ENCODE data around the gene ITCH.

ITCH gene

DNA sequence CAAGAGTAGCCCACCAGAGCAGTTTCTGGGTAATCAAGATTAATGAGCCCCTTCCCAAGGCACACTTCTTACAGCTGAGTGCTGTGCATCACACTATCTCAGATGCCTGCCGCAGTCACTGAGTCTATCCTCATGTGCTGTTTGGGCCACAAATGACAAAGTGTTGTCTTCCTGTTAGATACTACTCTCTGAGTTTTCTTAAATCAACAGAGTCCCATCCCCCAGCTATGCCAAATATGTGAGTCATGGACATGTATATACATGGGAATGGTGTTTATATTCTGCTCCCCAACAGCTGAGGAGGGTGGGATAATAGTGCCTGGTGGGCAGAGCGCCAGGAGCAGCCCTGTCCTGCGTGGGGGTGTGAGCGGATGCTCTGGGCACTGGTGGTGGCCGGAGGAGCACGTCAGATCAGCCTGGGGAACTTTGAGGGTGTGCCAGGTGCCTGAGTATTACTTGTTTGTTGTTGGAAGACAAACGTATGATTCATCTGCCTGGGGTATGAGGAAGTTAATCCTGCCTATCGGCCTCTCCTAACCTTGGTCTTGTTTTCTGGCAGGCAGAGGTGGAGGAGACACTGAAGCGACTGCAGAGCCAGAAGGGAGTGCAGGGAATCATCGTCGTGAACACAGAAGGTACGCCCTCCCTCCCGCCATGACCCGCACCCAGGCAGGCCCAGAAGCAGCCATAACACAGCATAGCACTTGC, 162.8 kb downstream of the ITCH start:
- POLR2A ChIA-PET = interaction anchor here (2.3 kb wide), 1 partner anchor 10 kb away, joined by 14 read pairs; the partner anchor contains the start of gene DYNLRB1
- TF ChIP-seq CTBP1 (IDR thresholded peaks at IDR 0.05; ENCODE audit: borderline replicate concordance) (no peak), ELF4 (IDR thresholded peaks at IDR 0.05) (no peak), L3MBTL2 (conservative IDR thresholded peaks at IDR 0.05) (no peak), ARNT (IDR thresholded peaks at IDR 0.05) (no peak), FOXA1 (IDR thresholded peaks at IDR 0.05) (no peak), LEF1 (IDR thresholded peaks at IDR 0.05; ENCODE audit: borderline replicate concordance) (no peak), NFRKB (IDR thresholded peaks at IDR 0.05) (no peak), TARDBP (IDR thresholded peaks at IDR 0.05) (no peak), SP1 (IDR thresholded peaks at IDR 0.05) (no peak), FOXM1 (IDR thresholded peaks at IDR 0.05; ENCODE audit: borderline replicate concordance) (no peak)
- TF ChIP-seq, protein P1, sequence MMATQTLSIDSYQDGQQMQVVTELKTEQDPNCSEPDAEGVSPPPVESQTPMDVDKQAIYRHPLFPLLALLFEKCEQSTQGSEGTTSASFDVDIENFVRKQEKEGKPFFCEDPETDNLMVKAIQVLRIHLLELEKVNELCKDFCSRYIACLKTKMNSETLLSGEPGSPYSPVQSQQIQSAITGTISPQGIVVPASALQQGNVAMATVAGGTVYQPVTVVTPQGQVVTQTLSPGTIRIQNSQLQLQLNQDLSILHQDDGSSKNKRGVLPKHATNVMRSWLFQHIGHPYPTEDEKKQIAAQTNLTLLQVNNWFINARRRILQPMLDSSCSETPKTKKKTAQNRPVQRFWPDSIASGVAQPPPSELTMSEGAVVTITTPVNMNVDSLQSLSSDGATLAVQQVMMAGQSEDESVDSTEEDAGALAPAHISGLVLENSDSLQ (IDR thresholded peaks at IDR 0.05) = no peak
- CTCF ChIA-PET = interaction anchor here (1.0 to 1.2 kb wide), 2 partner anchors 213 kb away, joined by 3 read pairs; no protein-coding TSS in a partner anchor
- no peak for DNase-seq (ENCODE audit: extremely low spot score)

DNA sequence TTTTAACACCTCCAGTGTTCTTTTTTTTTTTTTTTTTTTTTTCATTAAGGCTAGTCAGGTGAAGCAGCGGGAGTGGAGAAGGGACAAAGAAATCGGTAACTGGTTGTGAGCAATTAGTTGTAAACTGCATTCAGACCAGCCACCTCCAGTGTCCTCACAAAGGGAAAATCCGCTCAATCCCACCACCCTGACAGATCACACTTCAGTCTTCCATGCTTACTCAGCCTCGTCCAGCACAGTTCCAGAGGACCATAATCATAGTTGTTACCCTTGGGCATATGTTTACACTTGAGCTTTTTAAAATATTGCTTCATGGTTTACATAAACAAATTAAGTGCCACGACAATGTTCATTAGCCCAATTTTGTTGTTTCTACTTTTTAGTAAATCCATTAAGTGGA, 163.4 kb downstream of the ITCH start:
- no peak for TF ChIP-seq NFRKB (IDR thresholded peaks at IDR 0.05)
- no peak for TF ChIP-seq FOXA1 (IDR thresholded peaks at IDR 0.05)
- no peak for TF ChIP-seq ZNF384 (IDR thresholded peaks at IDR 0.05)
- TF ChIP-seq BHLHE40 (IDR thresholded peaks at IDR 0.05; ENCODE audit: borderline replicate concordance) = no peak
- TF ChIP-seq SP1 (IDR thresholded peaks at IDR 0.05) = no peak
- no peak for TF ChIP-seq L3MBTL2 (conservative IDR thresholded peaks at IDR 0.05)
- no peak for TF ChIP-seq SUZ12 (IDR thresholded peaks at IDR 0.05)
- no peak for TF ChIP-seq CTBP1 (IDR thresholded peaks at IDR 0.05; ENCODE audit: borderline replicate concordance)
- DNase-seq (ENCODE audit: extremely low spot score) = no peak
- POLR2A ChIA-PET = interaction anchor here (1.0 kb wide), 1 partner anchor 11 kb away, joined by 3 read pairs; the partner anchor contains the start of gene DYNLRB1
- CTCF ChIA-PET = interaction anchor here (1.2 kb wide), 1 partner anchor 214 kb away, joined by 3 read pairs; no protein-coding TSS in a partner anchor

DNA sequence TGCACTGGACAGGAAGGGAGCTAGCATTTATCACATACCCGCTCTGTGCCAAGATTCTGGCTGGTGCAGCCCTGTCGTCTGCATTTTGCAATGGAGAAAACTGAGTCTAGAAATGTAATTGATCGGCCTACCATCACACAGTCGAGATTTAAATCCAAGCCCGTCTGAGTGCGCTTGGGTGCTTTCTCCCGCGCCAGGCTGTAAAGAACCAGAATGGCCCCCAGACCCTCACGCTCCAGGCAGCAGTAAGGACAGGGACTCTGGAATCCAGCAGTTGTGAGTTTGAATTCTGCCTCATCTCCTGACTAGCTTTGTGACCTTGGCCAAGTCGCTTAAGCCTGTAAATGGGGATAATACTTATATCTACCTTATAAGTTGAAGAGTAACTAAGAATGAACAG, 163.9 kb downstream of the ITCH start:
- POLR2A ChIA-PET = interaction anchor here (1.0 kb wide), 1 partner anchor 11 kb away, joined by 3 read pairs; the partner anchor contains the start of gene DYNLRB1

DNA sequence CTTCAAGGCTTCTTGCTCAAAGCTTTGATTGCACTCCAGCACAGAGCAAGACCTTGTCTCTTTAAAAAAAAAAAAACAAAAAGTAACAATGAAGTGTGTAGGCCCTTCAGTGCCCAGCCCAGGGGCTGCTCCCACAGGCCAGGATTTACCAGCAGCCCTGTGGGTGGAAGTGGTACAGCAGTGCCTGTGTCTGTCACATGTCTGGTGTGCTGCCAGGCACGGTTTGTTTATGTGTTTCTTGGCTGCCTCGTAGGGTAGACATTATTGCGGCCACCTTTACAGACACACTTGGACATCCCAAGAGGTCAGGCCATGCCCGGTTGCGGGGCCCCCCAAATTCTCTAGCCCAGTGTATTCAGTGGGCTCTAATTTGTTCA, 165.8 kb downstream of the ITCH start:
- TF ChIP-seq SP1 (IDR thresholded peaks at IDR 0.05) (no peak), FOXM1 (IDR thresholded peaks at IDR 0.05; ENCODE audit: borderline replicate concordance) (no peak), ARNT (IDR thresholded peaks at IDR 0.05) (no peak), L3MBTL2 (conservative IDR thresholded peaks at IDR 0.05) (no peak), CTBP1 (IDR thresholded peaks at IDR 0.05; ENCODE audit: borderline replicate concordance) (no peak), HDGF (IDR thresholded peaks at IDR 0.05; ENCODE audit: borderline replicate concordance) (no peak), FOXA1 (IDR thresholded peaks at IDR 0.05) (no peak), ZNF384 (IDR thresholded peaks at IDR 0.05) (no peak), FOXK2 (IDR thresholded peaks at IDR 0.05) (no peak), LEF1 (IDR thresholded peaks at IDR 0.05; ENCODE audit: borderline replicate concordance) (no peak), ELF4 (IDR thresholded peaks at IDR 0.05) (no peak), TARDBP (IDR thresholded peaks at IDR 0.05) (no peak), BHLHE40 (IDR thresholded peaks at IDR 0.05; ENCODE audit: borderline replicate concordance) (no peak), NFRKB (IDR thresholded peaks at IDR 0.05) (no peak), SUZ12 (IDR thresholded peaks at IDR 0.05) (no peak)
- TF ChIP-seq, protein P1 (IDR thresholded peaks at IDR 0.05) = no peak
- DNase-seq (ENCODE audit: extremely low spot score) = no peak
- ChIA-PET CTCF (interaction anchor here (0.7 kb wide), 1 partner anchor 17 kb away, joined by 6 read pairs; no protein-coding TSS in a partner anchor), POLR2A (no interaction called here)

More for the DNA sequence above, 163.9 kb downstream of the ITCH start:
- no peak for TF ChIP-seq ARNT (IDR thresholded peaks at IDR 0.05)
- no peak for TF ChIP-seq TARDBP (IDR thresholded peaks at IDR 0.05)
- TF ChIP-seq, protein P1 (IDR thresholded peaks at IDR 0.05) = no peak
- no peak for TF ChIP-seq BHLHE40 (IDR thresholded peaks at IDR 0.05; ENCODE audit: borderline replicate concordance)
- no peak for TF ChIP-seq FOXA1 (IDR thresholded peaks at IDR 0.05)
- no peak for TF ChIP-seq FOXK2 (IDR thresholded peaks at IDR 0.05)
- no peak for TF ChIP-seq ELF4 (IDR thresholded peaks at IDR 0.05)
- no peak for TF ChIP-seq ZNF384 (IDR thresholded peaks at IDR 0.05)
- no peak for TF ChIP-seq FOXM1 (IDR thresholded peaks at IDR 0.05; ENCODE audit: borderline replicate concordance)
- no peak for TF ChIP-seq SP1 (IDR thresholded peaks at IDR 0.05)
- TF ChIP-seq L3MBTL2 (conservative IDR thresholded peaks at IDR 0.05) = no peak
- TF ChIP-seq CTBP1 (IDR thresholded peaks at IDR 0.05; ENCODE audit: borderline replicate concordance) = no peak
- TF ChIP-seq LEF1 (IDR thresholded peaks at IDR 0.05; ENCODE audit: borderline replicate concordance) = no peak
- no peak for TF ChIP-seq HDGF (IDR thresholded peaks at IDR 0.05; ENCODE audit: borderline replicate concordance)
- TF ChIP-seq SUZ12 (IDR thresholded peaks at IDR 0.05) = no peak
- TF ChIP-seq NFRKB (IDR thresholded peaks at IDR 0.05) = no peak
- no peak for DNase-seq (ENCODE audit: extremely low spot score)
- CTCF ChIA-PET = interaction anchor here (1.2 kb wide), 1 partner anchor 214 kb away, joined by 3 read pairs; no protein-coding TSS in a partner anchor

DNA sequence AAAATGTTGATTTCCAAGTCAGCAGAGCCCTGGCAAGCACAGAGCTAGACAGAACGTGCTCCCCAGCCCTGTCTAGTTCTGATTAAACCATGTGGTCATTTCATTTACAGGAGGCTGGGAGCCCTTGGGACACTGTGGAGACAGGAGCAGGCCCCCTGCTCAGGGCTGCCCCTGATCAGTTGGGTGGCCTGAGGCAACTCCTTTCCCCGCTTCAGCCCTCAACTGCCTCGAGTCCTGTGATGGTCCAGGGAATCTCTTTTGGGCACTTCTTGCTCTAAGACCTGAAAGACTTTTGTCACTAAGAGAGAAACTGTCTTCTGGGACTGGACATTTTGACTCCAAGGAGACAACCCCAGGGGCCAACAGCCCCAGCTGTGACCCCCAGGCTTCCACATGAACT, 166.7 kb downstream of the ITCH start:
- POLR2A ChIA-PET = interaction anchor here (3.0 kb wide), 1 partner anchor 13 kb away, joined by 13 read pairs; the partner anchor contains the start of gene DYNLRB1

More for the DNA sequence above, 166.7 kb downstream of the ITCH start:
- CTCF ChIA-PET = interaction anchor here (0.7 kb wide), 1 partner anchor 18 kb away, joined by 6 read pairs; no protein-coding TSS in a partner anchor
- no peak for DNase-seq (ENCODE audit: extremely low spot score)
- TF ChIP-seq TARDBP (IDR thresholded peaks at IDR 0.05) (no peak), FOXA1 (IDR thresholded peaks at IDR 0.05) (no peak), SUZ12 (IDR thresholded peaks at IDR 0.05) (no peak), ZNF384 (IDR thresholded peaks at IDR 0.05) (no peak), BHLHE40 (IDR thresholded peaks at IDR 0.05; ENCODE audit: borderline replicate concordance) (no peak), L3MBTL2 (conservative IDR thresholded peaks at IDR 0.05) (no peak)
